ENCODE measurements around the gene AP2A1.

The AP2A1 gene

GRCh38 chr19:49766007-49766929 lies 533 bp upstream of the AP2A1 start:
- peak; percentile 93 to 100 (median 100) for DNase-seq

GRCh38 chr19:49767381-49767780 lies 580 bp downstream of the AP2A1 start:
- peak in 1 of 58 donors; percentile 51 for DNase-seq

GRCh38 chr19:49767967-49768581 lies 1.3 kb downstream of the AP2A1 start:
- no peak for DNase-seq

- DNase-seq, result no peak
Measured at GRCh38 chr19:49770529-49770928, 3.7 kb downstream of the AP2A1 start.

- no peak for DNase-seq
Measured at GRCh38 chr19:49771674-49772139, 4.9 kb downstream of the AP2A1 start.

- no peak for DNase-seq
Measured at GRCh38 chr19:49772850-49773432, 6.1 kb downstream of the AP2A1 start.

- peak in 6 of 58 donors; percentile 9 to 25 (median 18) for DNase-seq
Measured at GRCh38 chr19:49773663-49774350, 7.0 kb downstream of the AP2A1 start.

GRCh38 chr19:49774969-49775368 lies 8.2 kb downstream of the AP2A1 start:
- no peak for DNase-seq

GRCh38 chr19:49775742-49776370 lies 9.1 kb downstream of the AP2A1 start:
- peak in 1 of 58 donors; percentile 9 for DNase-seq

- DNase-seq, result no peak
Measured at GRCh38 chr19:49776371-49776764, 9.6 kb downstream of the AP2A1 start.

- DNase-seq, result no peak
Measured at GRCh38 chr19:49779731-49780555, 13.1 kb downstream of the AP2A1 start.

- no peak for DNase-seq
Measured at GRCh38 chr19:49780861-49781260, 14.1 kb downstream of the AP2A1 start.

GRCh38 chr19:49781394-49781793 lies 14.6 kb downstream of the AP2A1 start:
- DNase-seq, result no peak

GRCh38 chr19:49782515-49782914 lies 15.7 kb downstream of the AP2A1 start:
- DNase-seq, result no peak

GRCh38 chr19:49786376-49786820 lies 19.6 kb downstream of the AP2A1 start:
- DNase-seq, result no peak

- no peak for DNase-seq
Measured at GRCh38 chr19:49787746-49788145, 20.9 kb downstream of the AP2A1 start.

GRCh38 chr19:49788857-49789256 lies 22.1 kb downstream of the AP2A1 start:
- DNase-seq, result no peak

- peak in 7 of 58 donors; percentile 6 to 51 (median 14) for DNase-seq
Measured at GRCh38 chr19:49790866-49791265, 24.1 kb downstream of the AP2A1 start.

- DNase-seq, result no peak
Measured at GRCh38 chr19:49791776-49792445, 25.1 kb downstream of the AP2A1 start.

Data from anterior cingulate cortex (tissue), 58 donors.